GM18951 (cell line): ENCODE measurements around the gene HIBADH.

Source experiments
- POLR2A ChIP-seq: IDR thresholded peaks from 4 replicates; pipeline ENCODE4 v1.6.1; 2011; ENCODE audit warnings: mild to moderate bottlenecking; ENCODE audit not compliant: insufficient read length, insufficient read depth; ENCODE audit errors: extremely low read depth
- in situ Hi-C: fragments of 300-500 bp; cut with MboI; formaldehyde crosslinking; loops from one replicate; pipeline ENCODE4 v1.12.0; 2022; ENCODE audit warnings: low sequenced_read_pairs, mixed read lengths, inconsistent platforms; ENCODE audit not compliant: unreplicated experiment

HIBADH gene

DNA sequence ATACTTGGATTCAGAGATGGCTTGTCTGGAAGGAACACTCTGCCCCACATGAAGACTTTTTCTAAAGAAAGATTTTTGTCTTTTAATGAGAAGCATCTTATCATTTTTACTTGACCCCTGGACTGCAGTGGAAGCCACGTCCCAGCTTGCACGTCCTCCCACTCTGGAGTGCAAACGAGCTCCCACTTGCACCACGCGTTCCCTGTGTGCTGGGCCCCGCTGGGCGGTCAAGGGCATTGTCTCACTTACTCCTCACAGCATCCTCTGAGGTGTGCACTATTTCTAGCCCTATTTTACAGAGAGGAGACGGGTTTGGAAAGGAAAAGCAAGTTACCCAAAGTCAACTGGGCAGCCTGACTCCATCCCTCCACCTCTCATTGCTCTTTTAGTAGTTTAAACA is 175.2 kb downstream of the HIBADH start:
- in situ Hi-C loops, result no loop called here
- TF ChIP-seq POLR2A, result no peak

DNA sequence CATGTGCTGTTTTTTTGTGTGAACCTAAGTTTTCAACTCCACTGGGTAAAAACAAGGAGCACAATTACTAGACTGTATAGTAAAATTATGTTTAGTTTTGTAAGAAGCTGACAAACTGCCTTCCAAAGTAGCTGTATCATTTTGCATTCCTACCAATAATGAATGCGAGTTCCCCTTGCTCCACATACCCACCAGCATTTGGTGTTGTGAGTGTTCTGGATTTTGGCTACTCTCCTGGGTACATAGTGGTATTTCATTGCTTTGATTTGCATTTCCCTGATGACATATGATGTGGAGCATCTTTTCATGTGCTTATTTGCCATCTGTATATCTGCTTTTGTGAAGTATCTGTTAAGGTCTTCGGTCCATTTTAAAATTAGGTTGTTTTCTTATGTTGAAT is 178.2 kb downstream of the HIBADH start:
- in situ Hi-C loops, result no loop called here
- no peak for TF ChIP-seq POLR2A

DNA sequence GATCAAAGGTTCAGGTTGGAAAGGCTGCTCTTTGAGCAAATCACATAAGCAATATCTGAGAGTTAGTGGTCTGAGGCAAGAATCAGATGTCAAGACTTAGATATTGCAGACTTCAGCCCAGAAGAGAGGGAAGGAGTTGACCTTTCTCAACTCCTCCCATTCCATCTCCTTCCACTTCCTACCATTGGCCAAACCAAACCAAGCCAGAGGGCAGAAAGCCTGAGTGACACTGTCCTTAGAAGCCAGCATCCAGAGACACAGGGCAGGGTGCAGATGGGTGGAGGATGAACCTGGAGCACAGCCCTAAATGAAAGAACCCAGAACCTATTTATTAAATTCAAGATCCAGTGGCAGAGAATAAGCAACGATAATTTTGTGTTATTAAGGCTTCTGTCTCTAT is 180.5 kb downstream of the HIBADH start:
- in situ Hi-C loops, result no loop called here
- no peak for TF ChIP-seq POLR2A

DNA sequence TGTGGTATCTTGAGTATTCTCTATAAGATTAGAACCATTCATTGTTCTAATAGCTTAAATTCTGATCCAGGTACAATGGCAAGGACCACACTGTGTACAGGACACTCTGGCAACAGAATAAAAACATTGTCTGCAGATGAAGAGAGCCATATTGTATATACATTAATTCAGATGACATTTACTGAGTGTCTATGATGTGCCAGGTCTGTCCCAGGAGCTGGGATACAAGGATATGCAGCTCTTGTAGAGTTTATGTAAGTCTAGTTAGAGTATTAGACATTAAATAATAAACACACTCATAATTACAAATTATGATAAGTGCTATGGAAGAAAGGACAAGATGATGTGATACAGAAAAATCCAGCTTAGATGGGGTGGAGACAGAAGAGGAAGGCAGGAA is 184.1 kb downstream of the HIBADH start:
- no peak for TF ChIP-seq POLR2A
- in situ Hi-C loops, result no loop called here

DNA sequence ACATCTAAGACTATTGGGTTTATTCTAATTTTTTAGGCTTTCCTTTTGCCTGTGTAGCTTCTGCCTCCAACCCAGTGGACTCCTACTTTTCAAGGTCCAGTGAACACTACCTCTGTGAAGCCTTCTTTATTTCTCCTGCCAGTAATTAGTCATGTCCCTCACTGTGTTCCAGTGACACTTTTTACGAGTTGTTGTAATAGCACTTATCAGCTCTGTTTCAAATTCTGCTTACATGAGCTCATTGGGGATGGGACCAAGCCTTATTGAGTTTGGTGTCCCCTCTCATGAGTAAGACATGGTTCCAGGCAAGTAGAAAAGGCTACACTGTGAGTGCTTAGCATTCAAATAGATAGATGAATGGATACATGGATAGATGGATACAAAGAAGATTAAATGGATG is 184.6 kb downstream of the HIBADH start:
- in situ Hi-C loops, result no loop called here
- no peak for TF ChIP-seq POLR2A

DNA sequence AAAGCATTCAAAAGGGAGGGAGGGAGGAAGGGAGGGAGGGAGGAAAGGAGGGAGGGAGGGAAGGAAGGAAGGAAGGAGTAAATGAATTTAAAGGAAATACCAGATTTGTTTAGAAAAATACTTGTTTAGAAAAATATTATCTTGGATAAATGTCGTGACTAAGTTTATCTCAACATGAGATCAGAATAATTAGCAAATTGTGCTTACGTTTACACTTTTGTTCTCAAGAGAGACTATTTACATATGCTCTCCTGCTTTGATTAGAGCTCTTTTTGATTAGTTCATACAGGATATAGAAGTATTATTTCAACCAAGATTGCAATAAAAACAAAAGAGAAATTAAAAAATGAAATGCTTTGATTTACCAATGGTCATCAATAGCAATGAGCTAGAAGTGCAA is 186.2 kb downstream of the HIBADH start:
- in situ Hi-C loops, result no loop called here
- TF ChIP-seq POLR2A, result no peak
